DND-41 (cell line): Measurements from ENCODE around the gene BBLN.

Source experiments
- CTCF ChIP-seq: IDR thresholded peaks from 2 replicates; pipeline ENCODE4 v1.5.1; 2012; ENCODE audit warnings: borderline replicate concordance, low read length, moderate library complexity, mild to moderate bottlenecking; ENCODE audit not compliant: poor library complexity, severe bottlenecking; ENCODE audit errors: extremely low read depth
- EZH2 ChIP-seq: IDR thresholded peaks from 3 replicates; pipeline ENCODE4 v1.6.1; 2012; ENCODE audit warnings: borderline replicate concordance, low read depth, mild to moderate bottlenecking, moderate library complexity, low read length, inconsistent platforms; ENCODE audit not compliant: severe bottlenecking

GRCh38 chr9:128160603-128160987 is 530 bp downstream of the BBLN start:
- TF ChIP-seq CTCF: no peak
- no peak for TF ChIP-seq EZH2
